ENCODE results near the gene PSMA4. TPM values are rescaled to one million over a fixed set of nuclear protein-coding genes. Genes with fewer than 3 reads are reported as not detected.

Gene PSMA4
- total RNA-seq, 4 donors from 2014 or later, result 58.1 to 102 (median 76.8) TPM

GRCh38 chr15:78563092-78563491 lies 22.8 kb downstream of the PSMA4 start:
- no peak for TF ChIP-seq CTCF (IDR thresholded peaks at IDR 0.05)
- TF ChIP-seq POLR2A (IDR thresholded peaks at IDR 0.05), result no peak
- TF ChIP-seq EP300 (IDR thresholded peaks at IDR 0.05), result no peak
- Histone ChIP-seq H3K27me3 (peaks cover 0 to 42% of the 10 kb centered on the region in 2 donors), H3K36me3 (no peaks in the 10 kb centered on the region), H3K27ac (no peak overlapping the region), H3K4me3 (no peak overlapping the region), H3K9me3 (no peaks in the 10 kb centered on the region), H3K4me1 (peaks cover 0 to 16% (median 2%) of the 10 kb centered on the region in 4 donors)
- no peak for DNase-seq (ENCODE audit: low spot score in 2 of 2)
- WGBS, 2 donors, result 85% methylated on average over 2 of the region's 2 CpGs

GRCh38 chr15:78564743-78565096 lies 24.5 kb downstream of the PSMA4 start:
- 64 to 66% methylated on average over 11 of the region's 11 CpGs for WGBS, 2 donors
- Histone ChIP-seq H3K4me3 (peak overlapping the region in 2 of 4 donors; percentile 53 to 62), H3K9me3 (no peaks in the 10 kb centered on the region), H3K36me3 (no peaks in the 10 kb centered on the region), H3K4me1 (peaks cover 0 to 16% (median 2%) of the 10 kb centered on the region in 4 donors), H3K27ac (no peak overlapping the region), H3K27me3 (peaks cover 0 to 48% of the 10 kb centered on the region in 2 donors)
- TF ChIP-seq CTCF (IDR thresholded peaks at IDR 0.05) (no peak), POLR2A (IDR thresholded peaks at IDR 0.05) (no peak), EP300 (IDR thresholded peaks at IDR 0.05) (no peak)
- DNase-seq (ENCODE audit: low spot score in 2 of 2), result no peak

- peak; percentile 44 to 82 for DNase-seq (ENCODE audit: low spot score in 2 of 2)
- Histone ChIP-seq H3K4me3 (peak within 1 kb of the TSS; percentile 30 to 62 (median 45)), H3K27ac (no peak within 1 kb of the TSS), H3K9me3 (no peaks in the 10 kb centered on the region), H3K27me3 (peaks cover 0 to 54% of the 10 kb centered on the region in 2 donors), H3K4me1 (peaks cover 0 to 16% (median 2%) of the 10 kb centered on the region in 4 donors), H3K36me3 (no peaks in the 10 kb centered on the region)
- TF ChIP-seq EP300 (IDR thresholded peaks at IDR 0.05) (no peak), CTCF (IDR thresholded peaks at IDR 0.05) (no peak), POLR2A (IDR thresholded peaks at IDR 0.05) (no peak)
- 1% methylated on average over 41 to 43 of the region's 75 CpGs for WGBS, 2 donors
Measured at GRCh38 chr15:78565097-78565950, 25.1 kb downstream of the PSMA4 start, which contains the start of gene CHRNA5. Gene CHRNA5 (plus strand): TSS chr15:78565520. CDS start chr15:78565720, 200 bp downstream.

GRCh38 chr15:78565951-78566774 lies 25.9 kb downstream of the PSMA4 start:
- H3K4me3 ChIP-seq, result peak overlapping the region; percentile 30 to 62 (median 45)
- no peaks in the 10 kb centered on the region for H3K36me3 ChIP-seq
- no peak for TF ChIP-seq CTCF (IDR thresholded peaks at IDR 0.05)
- no peak for TF ChIP-seq EP300 (IDR thresholded peaks at IDR 0.05)
- no peak for TF ChIP-seq POLR2A (IDR thresholded peaks at IDR 0.05)
- no peaks in the 10 kb centered on the region for H3K9me3 ChIP-seq
- DNase-seq (ENCODE audit: low spot score in 2 of 2), result peak in 1 of 2 donors; percentile 5
- peaks cover 0 to 16% (median 2%) of the 10 kb centered on the region in 4 donors for H3K4me1 ChIP-seq
- peaks cover 0 to 63% of the 10 kb centered on the region in 2 donors for H3K27me3 ChIP-seq
- H3K27ac ChIP-seq, result no peak overlapping the region
- 6 to 7% methylated on average over 19 of the region's 19 CpGs for WGBS, 2 donors

Data from tibial nerve (tissue), 4 donors.